Endothelial cell of umbilical vein (primary cell): Measurements from ENCODE around the gene COL18A1. TPM values are rescaled to one million over a fixed set of nuclear protein-coding genes. Genes with fewer than 3 reads are reported as not detected.

ENCODE experiments used
- BruUV-seq: library from RNA; stranded (reverse); fragments of 400-500 nt; replicated peaks from 2 replicates; lab custom pipeline; 2021; lab: Mats Ljungman, UMichigan
- CTCF ChIA-PET: fragments of 300-600, 350-600 bp; sonication (Branson Sonifier 250); formaldehyde crosslinking; loops from one replicate; lab custom pipeline; 2021; ENCODE audit warnings: antibody characterized with exemption, inconsistent platforms; lab: Charles Lee
- POLR2A ChIA-PET: fragments of 300-600, 350-600 bp; sonication (Branson Sonifier 250); formaldehyde crosslinking; loops from one replicate; lab custom pipeline; 2021; ENCODE audit warnings: antibody characterized with exemption, inconsistent platforms; lab: Charles Lee
- DNase-seq: peaks from one replicate; pipeline ENCODE4 v3.0.0-alpha.2; 2011; ENCODE audit warnings: low read depth, low spot score
- FAIRE-seq: peaks from 2 replicates; lab custom pipeline; 2011; peaks lifted over from hg19 to GRCh38; lab: Jason Lieb, UNC
- H2AFZ ChIP-seq: 2 replicates; pipeline ENCODE4 v1.6.0; 2012; ENCODE audit warnings: low read depth, low read length, control low read depth, inconsistent platforms
- H3K27ac ChIP-seq: 2 replicates; pipeline ENCODE4 v1.5.1; 2011; ENCODE audit warnings: low read depth, mild to moderate bottlenecking, control low read depth, low read length, moderate library complexity; ENCODE audit not compliant: insufficient read depth
- H3K27me3 ChIP-seq, 2 experiments: 2 replicates each; pipeline versions ENCODE4 v1.6.0 to v1.6.1; 2011; ENCODE audit warnings: low read length in 2 of 2, mixed read lengths in 1 of 2; ENCODE audit not compliant: control insufficient read depth in 2 of 2, insufficient read depth in 2 of 2
- H3K36me3 ChIP-seq, 2 experiments: 2 replicates in 1 of 2; 3 replicates in 1 of 2; pipeline ENCODE4 v1.5.1; 2011; ENCODE audit warnings: low read length in 2 of 2, mild to moderate bottlenecking in 1 of 2, moderate library complexity in 1 of 2; ENCODE audit not compliant: control insufficient read depth in 2 of 2, insufficient read depth in 2 of 2; ENCODE audit errors: extremely low read depth in 1 of 2
- H3K4me1 ChIP-seq: 3 replicates; pipeline ENCODE4 v1.5.1; 2011; ENCODE audit warnings: mild to moderate bottlenecking, low read length; ENCODE audit not compliant: control insufficient read depth, insufficient read depth; ENCODE audit errors: extremely low read depth
- H3K4me2 ChIP-seq: 2 replicates; pipeline ENCODE4 v1.6.1; 2011; ENCODE audit warnings: low read length, control low read depth, mixed read lengths; ENCODE audit not compliant: insufficient read depth
- H3K4me3 ChIP-seq, 3 experiments: fragments of 200-600 bp in 1 of 3; sonication (generic), shearing (Covaris generic) in 1 of 3; replicated peaks in 1 of 3; 2 replicates each; pipeline ENCODE4 v1.5.1; 2011 to 2016; ENCODE audit warnings: control low read depth in 3 of 3, low read length in 3 of 3, mild to moderate bottlenecking in 2 of 3, inconsistent platforms in 1 of 3, low read depth in 1 of 3, moderate library complexity in 1 of 3; ENCODE audit not compliant: insufficient read depth in 1 of 3
- H3K79me2 ChIP-seq: 2 replicates; pipeline ENCODE4 v1.6.0; 2012; ENCODE audit warnings: low read length, inconsistent platforms; ENCODE audit not compliant: control insufficient read depth, insufficient read depth
- H3K9ac ChIP-seq: replicated peaks from 2 replicates; pipeline ENCODE3; 2011; ENCODE audit warnings: low read length, control low read depth; ENCODE audit not compliant: insufficient read depth; ENCODE audit errors: extremely low read depth
- H3K9me1 ChIP-seq: replicated peaks from 3 replicates; pipeline ENCODE4 v1.6.0; 2011; ENCODE audit warnings: mild to moderate bottlenecking, low read length; ENCODE audit not compliant: control insufficient read depth, insufficient read depth; ENCODE audit errors: extremely low read depth
- H3K9me3 ChIP-seq: replicated peaks from 2 replicates; pipeline ENCODE4 v1.5.1; 2012; ENCODE audit warnings: low read length, inconsistent platforms; ENCODE audit not compliant: control insufficient read depth, insufficient read depth
- H4K20me1 ChIP-seq: replicated peaks from 2 replicates; pipeline ENCODE3; 2011; ENCODE audit warnings: mild to moderate bottlenecking, low read length; ENCODE audit not compliant: control insufficient read depth, insufficient read depth; ENCODE audit errors: extremely low read depth
- EZH2 ChIP-seq: IDR thresholded peaks from 2 replicates; pipeline ENCODE4 v1.6.1; 2012; ENCODE audit warnings: borderline replicate concordance, low read depth, mild to moderate bottlenecking, moderate library complexity, low read length, inconsistent platforms; ENCODE audit not compliant: severe bottlenecking
- FOS ChIP-seq: IDR thresholded peaks from 2 replicates; pipeline ENCODE4 v1.6.1; 2011; ENCODE audit warnings: mild to moderate bottlenecking, low read length, moderate library complexity, borderline replicate concordance; ENCODE audit not compliant: insufficient read depth
- GATA2 ChIP-seq: IDR thresholded peaks from 2 replicates; pipeline ENCODE4 v1.7.0; 2011; ENCODE audit warnings: low read depth, mild to moderate bottlenecking, moderate library complexity, mixed read lengths, low read length; ENCODE audit not compliant: insufficient read length, insufficient read depth
- JUN ChIP-seq: IDR thresholded peaks from 2 replicates; pipeline ENCODE4 v1.6.1; 2011; ENCODE audit warnings: borderline replicate concordance, low read depth; ENCODE audit not compliant: insufficient read length, insufficient read depth
- MYC ChIP-seq: IDR thresholded peaks from one replicate; pipeline ENCODE4 v1.6.1; 2011; ENCODE audit warnings: mild to moderate bottlenecking, low read depth, low read length
- POLR2A ChIP-seq: IDR thresholded peaks from 2 replicates; pipeline ENCODE4 v1.6.1; 2012; ENCODE audit warnings: low read depth, mild to moderate bottlenecking, control low read depth, low read length
- POLR2AphosphoS5 ChIP-seq: IDR thresholded peaks from 2 replicates; pipeline ENCODE4 v1.6.1; 2012; ENCODE audit warnings: low read depth, mild to moderate bottlenecking, control low read depth, low read length, moderate library complexity; ENCODE audit not compliant: insufficient read depth
- dilution Hi-C: fragments of 300-500 bp; cut with MboI; formaldehyde crosslinking; loops from one replicate; pipeline ENCODE4 v1.15.0; 2019; ENCODE audit warnings: low sequenced_read_pairs; ENCODE audit not compliant: extremely low pct_ligation_motif_present
- intact Hi-C: fragments of 100-400 bp; cut with micrococcal nuclease; formaldehyde crosslinking; loops from one replicate; pipeline ENCODE4 v1.10.0; 2022
- polyA plus RNA-seq, 4 experiments: library from polyadenylated mRNA; depleted of rRNA in 3 of 4; stranded (reverse) in 3 of 4; unstranded in 1 of 4; fragments of >200 nt; gene quantifications; 2 replicates each; pipeline versions ENCODE4 v1.2.1 to v1.2.3, GENCODE V29; 2011 to 2012; ENCODE audit warnings: missing spikeins in 1 of 4
- total RNA-seq: library from RNA; stranded (reverse); gene quantifications from 2 replicates; pipeline ENCODE4 v1.2.3, GENCODE V29; 2021
- TF ChIP-seq, protein P1 (sequence below), 2 donors: IDR thresholded peaks; 1 replicate in 1 of 2; 2 replicates in 1 of 2; pipeline ENCODE4 v1.5.1; 2011; ENCODE audit warnings: low read length in 2 of 2, mild to moderate bottlenecking in 2 of 2, moderate library complexity in 2 of 2, control low read depth in 1 of 2, inconsistent platforms in 1 of 2, low read depth in 1 of 2; ENCODE audit not compliant: insufficient read depth in 1 of 2; ENCODE audit errors: extremely low read depth in 1 of 2
- TF ChIP-seq, protein P2 (sequence below): IDR thresholded peaks from 2 replicates; pipeline ENCODE4 v1.6.1; 2011; ENCODE audit not compliant: insufficient read depth, insufficient read length

The COL18A1 gene
- total and polyA plus RNA-seq, 2 donors (not counting 3 experiments of a cell fraction or from before 2014, with no cell fraction given) = 198 to 252 TPM

DNA sequence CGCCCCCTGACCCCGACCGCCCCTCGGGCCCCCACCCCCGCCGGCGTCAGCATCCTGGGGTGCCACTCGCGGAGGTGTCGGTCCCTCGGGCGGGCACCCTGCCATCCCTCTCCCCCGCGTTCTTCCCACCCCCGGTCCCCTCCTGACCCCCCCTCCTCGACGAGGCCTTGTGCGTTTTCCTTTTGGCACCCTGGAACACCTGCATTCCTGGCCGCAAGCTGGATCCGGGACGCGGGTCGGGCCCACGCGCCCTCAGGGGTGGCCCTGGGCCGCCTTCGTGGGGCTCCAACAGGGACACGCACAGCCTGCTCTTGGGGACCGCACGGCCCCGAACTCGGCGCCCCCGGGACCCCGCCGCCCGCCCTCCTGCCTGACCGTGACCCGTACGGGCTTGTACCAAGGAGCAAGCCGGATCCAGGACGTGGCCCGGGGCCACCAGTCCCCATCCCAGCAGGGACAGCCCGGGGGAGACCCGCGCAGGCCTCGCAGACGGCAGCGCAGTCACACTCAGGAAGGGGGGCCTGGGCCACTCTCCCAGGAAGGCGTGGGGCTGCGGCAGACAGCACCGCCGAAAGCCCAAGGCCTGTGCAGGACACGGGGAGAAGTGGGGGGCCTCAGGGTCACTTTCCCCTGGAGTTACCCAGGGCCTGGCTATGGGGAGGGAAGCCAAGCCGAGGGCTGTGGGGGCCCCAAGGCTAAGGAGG is 137.9 kb downstream of the COL18A1 start:
- intact Hi-C loops = no loop called here
- no peaks in the 10 kb centered on the region for H4K20me1 ChIP-seq
- dilution Hi-C loops = no loop called here
- no peak for DNase-seq
- H3K9ac ChIP-seq = no peak overlapping the region
- H3K4me2 ChIP-seq = peak overlapping the region; percentile 30
- no peak overlapping the region for H2AFZ ChIP-seq
- no peak for FAIRE-seq
- no peaks in the 10 kb centered on the region for H3K9me1 ChIP-seq
- H3K27ac ChIP-seq = no peak overlapping the region
- CTCF ChIA-PET = interaction anchor here (1.9 kb wide), 1 partner anchor 13 kb away, joined by 7 read pairs; no protein-coding TSS in a partner anchor
- no peaks in the 10 kb centered on the region for H3K27me3 ChIP-seq
- BruUV-seq = TSS peak; percentile 11
- H3K9me3 ChIP-seq = no peaks in the 10 kb centered on the region
- no peaks in the 10 kb centered on the region for H3K36me3 ChIP-seq
- TF ChIP-seq FOS (no peak), MYC (no peak), GATA2 (no peak), JUN (no peak), POLR2AphosphoS5 (no peak), EZH2 (no peak), POLR2A (no peak)
- TF ChIP-seq, protein P1, sequence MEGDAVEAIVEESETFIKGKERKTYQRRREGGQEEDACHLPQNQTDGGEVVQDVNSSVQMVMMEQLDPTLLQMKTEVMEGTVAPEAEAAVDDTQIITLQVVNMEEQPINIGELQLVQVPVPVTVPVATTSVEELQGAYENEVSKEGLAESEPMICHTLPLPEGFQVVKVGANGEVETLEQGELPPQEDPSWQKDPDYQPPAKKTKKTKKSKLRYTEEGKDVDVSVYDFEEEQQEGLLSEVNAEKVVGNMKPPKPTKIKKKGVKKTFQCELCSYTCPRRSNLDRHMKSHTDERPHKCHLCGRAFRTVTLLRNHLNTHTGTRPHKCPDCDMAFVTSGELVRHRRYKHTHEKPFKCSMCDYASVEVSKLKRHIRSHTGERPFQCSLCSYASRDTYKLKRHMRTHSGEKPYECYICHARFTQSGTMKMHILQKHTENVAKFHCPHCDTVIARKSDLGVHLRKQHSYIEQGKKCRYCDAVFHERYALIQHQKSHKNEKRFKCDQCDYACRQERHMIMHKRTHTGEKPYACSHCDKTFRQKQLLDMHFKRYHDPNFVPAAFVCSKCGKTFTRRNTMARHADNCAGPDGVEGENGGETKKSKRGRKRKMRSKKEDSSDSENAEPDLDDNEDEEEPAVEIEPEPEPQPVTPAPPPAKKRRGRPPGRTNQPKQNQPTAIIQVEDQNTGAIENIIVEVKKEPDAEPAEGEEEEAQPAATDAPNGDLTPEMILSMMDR (IDR thresholded peaks at IDR 0.05; ENCODE audit: extremely low read depth in 1 of 2, insufficient read depth in 1 of 2, low read depth in 1 of 2, low read length in 2 of 2) = no peak
- TF ChIP-seq, protein P2, sequence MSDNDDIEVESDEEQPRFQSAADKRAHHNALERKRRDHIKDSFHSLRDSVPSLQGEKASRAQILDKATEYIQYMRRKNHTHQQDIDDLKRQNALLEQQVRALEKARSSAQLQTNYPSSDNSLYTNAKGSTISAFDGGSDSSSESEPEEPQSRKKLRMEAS = no peak
- POLR2A ChIA-PET = interaction anchor here (0.7 kb wide), 1 partner anchor 24 kb away, joined by 7 read pairs; no protein-coding TSS in a partner anchor
- H3K4me3 ChIP-seq = peak overlapping the region in 1 of 3 experiments; percentile 79
- peaks cover 9% of the 10 kb centered on the region for H3K4me1 ChIP-seq
- peaks cover 39% of the 10 kb centered on the region for H3K79me2 ChIP-seq
